Fibroblast of skin of abdomen (primary cell): ENCODE measurements around the gene OR1D2. TPM values are rescaled to one million over a fixed set of nuclear protein-coding genes. Genes with fewer than 3 reads are reported as not detected.
"Not testable (repeated sequence)": the region's sequence is repeated elsewhere in the genome, so short reads cannot be mapped to it uniquely, and the experiment has no call there.

Experiments used
- DNase-seq: peaks from one replicate; pipeline ENCODE4 v3.0.0-alpha.2; 2013
- polyA plus RNA-seq, 2 experiments: library from polyadenylated mRNA; unstranded; fragments of 120-200 nt; gene quantifications; one replicate each; pipeline ENCODE4 v1.2.1, GENCODE V29; 2013; ENCODE audit not compliant: insufficient read length in 2 of 2

OR1D2 gene, protein sequence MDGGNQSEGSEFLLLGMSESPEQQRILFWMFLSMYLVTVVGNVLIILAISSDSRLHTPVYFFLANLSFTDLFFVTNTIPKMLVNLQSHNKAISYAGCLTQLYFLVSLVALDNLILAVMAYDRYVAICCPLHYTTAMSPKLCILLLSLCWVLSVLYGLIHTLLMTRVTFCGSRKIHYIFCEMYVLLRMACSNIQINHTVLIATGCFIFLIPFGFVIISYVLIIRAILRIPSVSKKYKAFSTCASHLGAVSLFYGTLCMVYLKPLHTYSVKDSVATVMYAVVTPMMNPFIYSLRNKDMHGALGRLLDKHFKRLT
- not detected for polyA plus RNA-seq (2013, experiment 1 of 2; ENCODE audit: insufficient read length)
- polyA plus RNA-seq (2013, experiment 2 of 2; ENCODE audit: insufficient read length) = not detected

DNA sequence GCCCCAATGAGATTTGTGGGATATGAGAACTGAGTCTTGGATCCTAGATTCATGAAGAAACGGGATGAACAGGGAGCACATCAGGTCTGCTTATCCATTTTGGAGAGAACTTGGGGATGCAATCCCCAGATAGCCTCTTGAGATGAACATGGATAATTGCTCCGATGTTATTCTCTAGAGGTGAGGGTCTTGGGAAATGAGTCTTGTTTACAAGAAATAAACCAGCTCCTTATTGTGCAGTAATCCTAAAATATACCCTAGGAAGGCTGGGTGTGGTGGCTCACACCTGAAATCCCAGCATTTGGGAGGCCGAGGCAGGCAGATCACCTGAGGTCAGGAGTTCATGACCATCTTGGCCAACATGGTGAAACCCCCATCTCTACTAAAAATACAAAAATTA is at the start of gene OR1D2:
Gene OR1D2, minus strand, starts transcription at position 101 of the 400 bp plus-strand sequence. CDS start 11,426 bp downstream, outside the sequence.
- no peak for DNase-seq

DNA sequence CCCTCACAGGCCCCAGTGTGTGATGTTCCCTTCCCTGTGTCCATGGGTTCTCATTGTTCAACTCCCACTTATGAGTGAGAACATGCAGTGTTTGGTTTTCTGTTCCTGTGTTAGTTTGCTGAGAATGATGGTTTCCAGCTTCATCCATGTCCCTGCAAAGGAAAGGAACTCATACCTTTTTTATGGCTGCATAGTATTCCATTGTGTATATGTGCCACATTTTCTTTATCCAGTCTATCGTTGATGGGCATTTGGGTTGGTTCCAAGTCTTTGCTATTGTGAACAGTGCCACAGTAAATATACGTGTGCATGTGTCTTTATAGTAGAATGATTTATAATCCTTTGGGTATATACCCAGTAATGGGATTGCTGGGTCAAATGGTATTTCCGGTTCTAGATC is 33.3 kb upstream of the OR1D2 start:
- DNase-seq = not testable (repeated sequence)

DNA sequence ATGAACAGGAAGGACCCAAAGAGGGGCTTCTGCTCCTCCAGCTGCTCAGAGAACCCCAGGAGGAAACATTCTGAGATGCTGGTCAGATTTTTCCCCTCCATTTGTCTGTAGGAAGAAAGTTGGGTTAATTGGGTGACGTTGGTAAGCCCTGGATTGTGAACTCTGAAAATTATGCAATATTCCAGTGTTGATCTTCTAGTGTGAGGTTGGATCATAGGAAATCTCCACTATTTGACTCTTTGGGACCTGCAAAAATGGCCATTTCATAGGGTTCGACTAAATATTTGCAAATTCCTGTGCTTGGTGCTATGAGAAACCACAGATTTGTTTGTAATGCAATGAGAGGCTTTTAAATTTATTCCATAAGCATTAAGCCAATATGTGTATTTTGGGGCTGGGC is 23.2 kb upstream of the OR1D2 start, which contains the start of gene OR1G1:
Gene OR1G1, minus strand, starts transcription at position 101 of the 400 bp plus-strand sequence. Its CDS starts 0 bp downstream, at position 101.
- DNase-seq = no peak

DNA sequence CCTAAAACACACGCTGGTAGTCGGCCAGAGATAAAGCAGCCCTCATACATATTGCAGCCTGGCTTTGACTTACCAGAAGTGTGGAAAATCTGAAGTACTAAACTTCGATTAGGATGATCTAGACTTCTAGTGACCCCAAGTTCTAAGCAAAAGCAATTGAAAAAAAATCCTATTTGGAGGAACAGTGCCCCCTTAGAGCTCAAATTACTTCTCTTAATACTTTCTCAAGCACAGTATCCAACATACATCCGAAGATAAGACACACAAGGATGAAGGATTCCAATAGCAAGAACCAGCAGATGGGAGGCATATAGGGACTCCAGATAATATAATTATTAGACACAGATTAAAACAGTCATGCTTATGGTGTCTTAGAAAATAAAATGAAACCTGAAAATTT is 30.4 kb downstream of the OR1D2 start:
- not testable (repeated sequence) for DNase-seq

DNA sequence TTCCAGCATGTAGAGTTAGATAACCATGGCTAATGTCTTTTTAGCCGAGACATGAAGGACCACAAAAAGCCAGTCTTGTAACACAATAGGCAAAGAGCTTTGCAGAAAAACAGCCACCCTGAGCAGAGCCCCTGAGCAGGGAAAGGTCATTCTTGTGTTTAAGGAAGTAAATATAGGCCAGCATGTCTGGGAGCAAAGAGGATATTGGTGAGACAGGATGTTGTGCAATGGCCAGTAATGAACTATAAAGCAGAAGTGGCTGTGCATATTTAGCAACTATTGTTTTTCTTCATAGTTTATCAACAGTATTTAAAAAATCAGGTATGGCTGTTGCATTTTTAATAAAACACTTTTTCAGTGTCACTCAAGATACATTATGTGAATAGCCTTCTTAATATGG is 39.0 kb downstream of the OR1D2 start:
- not testable (repeated sequence) for DNase-seq

DNA sequence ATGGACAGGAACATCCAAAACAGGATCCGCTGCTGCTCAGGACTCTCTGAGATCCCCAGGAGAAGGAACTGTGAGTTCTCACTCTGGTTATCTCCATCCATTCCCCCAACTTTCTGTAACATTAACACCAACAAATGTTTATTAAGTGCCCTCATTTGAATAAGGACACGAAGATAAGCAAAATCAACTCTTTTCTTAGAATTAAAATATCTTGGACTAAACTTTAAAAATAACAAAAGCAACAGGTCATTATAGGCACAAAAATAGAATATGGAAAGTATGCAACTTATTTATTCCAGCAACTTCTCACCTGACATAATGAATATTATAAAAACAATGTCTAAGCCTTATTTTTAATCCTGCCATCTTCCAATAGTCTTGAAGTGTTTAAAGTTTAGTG is 40.7 kb downstream of the OR1D2 start, which contains the start of gene OR1D5:
Gene OR1D5, minus strand, starts transcription at position 101 of the 400 bp plus-strand sequence. Its CDS starts 0 bp downstream, at position 101.
- DNase-seq = not testable (repeated sequence)

DNA sequence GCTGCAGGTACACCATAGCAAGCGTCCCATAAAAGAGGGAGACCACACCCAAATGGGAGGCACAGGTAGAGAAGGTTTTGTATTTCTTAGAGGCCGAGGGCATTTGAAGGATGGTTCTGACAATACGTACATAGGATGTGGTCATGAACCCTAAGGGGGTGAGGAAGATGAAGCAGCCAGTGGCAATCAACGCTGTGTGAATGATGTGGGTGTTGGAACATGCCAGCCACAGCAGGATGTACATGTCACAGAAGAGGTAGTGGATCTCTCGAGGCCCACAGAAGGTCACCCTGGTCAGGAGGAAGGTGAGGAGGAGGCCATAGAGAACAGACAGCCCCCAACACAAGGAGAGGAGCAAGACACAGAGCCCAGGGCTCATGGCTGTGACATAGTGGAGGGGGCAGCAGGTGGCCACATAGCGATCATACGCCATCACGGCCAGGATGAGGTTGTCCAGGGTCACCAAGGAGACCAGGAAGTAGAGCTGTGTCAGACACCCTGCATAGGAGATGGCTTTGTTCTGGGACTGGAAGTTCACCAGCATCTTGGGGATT is 41.3 kb downstream of the OR1D2 start:
- DNase-seq = not testable (repeated sequence)

DNA sequence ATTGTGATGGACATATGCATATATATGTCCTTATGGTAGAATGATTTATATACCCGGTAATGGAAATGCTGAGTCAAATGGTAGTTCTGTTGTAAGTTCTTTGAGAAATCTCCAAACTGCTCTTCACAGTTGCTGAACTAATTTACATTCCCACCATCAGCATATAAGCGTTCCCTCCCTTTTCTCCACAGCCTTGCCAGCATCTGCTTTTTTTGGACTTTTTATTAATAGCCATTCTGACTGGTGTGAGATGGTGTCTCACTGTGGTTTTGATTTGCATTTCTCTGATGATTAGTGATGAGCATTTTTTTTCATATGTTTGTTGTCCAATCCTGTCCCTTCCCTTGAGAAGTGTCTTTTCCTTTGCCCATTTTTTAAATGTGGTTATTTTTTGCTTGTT is 49.4 kb downstream of the OR1D2 start:
- not testable (repeated sequence) for DNase-seq

DNA sequence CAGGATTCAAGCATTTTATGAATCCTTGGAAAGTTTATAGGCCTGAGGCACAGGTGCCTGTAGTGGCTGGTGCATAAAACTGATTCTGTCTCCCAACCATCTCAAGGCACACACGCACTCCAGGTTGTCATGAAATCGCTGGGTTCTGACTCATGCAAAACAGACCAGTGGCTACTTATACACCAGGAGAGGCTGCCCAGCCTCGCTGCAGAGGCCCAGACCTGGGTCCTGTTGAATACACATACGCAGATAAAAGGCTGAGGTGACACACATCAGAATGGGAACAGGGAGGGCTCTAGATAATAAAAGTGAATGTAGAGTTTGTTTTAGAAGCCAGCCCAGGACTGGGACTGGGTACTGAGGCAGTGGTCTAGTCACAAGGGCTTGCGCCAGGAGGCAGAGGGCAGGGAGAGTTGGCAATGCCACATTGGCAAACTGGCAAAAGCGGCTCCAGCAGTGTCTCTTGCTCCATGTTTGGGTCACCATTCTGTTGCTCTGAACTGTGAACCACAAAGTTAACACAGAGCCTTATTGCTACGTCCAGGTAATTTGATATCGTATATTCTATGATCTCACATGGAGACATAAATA is 54.4 kb downstream of the OR1D2 start:
- no peak for DNase-seq

DNA sequence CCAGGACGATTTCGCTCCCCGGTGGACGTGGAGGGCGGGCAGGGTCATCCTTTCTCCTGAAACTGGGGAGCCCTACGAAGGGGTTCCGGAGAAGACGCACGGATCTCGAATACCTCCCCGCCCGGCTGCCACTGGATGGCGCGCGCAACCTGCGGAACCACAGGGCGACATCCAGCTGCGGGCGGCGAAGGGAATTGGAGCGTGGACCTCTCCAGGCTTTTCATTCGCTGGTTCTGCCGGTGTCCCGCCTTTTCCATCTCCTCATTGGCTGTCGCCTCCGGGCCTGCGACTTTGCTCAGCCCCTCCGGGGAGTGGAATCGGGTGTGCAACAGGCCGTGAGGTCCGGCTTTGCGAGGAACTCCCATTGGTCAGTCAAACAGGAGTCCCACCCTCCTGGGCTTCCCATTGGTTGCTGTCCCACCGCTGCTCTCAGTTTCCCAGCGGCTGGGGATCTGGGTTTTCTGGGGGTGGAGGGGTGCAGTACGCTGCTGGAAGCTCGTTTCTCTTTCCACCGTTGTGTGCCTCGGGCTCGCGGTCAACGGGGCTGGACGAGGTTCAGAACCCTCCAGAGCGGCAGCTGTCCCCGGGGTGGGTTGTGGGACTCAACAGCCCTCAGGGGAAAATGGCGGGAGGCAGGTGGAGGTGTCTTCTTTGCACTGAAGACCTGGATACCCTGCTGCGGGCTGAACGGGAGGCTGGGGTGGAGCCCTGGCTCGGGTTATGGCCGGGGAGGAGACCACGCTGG is 55.3 kb downstream of the OR1D2 start:
- DNase-seq = peak; percentile 98

DNA sequence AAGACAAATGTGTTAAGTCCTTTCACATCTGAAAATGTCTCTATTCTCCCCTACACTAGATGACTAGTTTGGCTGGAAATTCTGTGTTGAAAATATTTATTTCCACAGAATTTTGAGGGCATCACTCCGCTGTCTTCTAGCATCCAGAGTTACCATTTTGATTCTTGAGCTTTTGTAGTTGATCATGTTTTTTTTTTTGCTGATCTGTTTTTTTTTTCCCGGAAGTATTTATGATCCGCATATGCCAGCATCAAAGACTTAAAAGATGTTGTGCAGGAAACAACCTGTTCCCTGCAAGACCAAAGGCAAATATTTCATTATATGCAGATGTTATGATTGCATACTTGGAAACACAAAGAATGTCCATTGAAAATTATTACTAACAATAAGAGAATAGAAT is 57.5 kb downstream of the OR1D2 start:
- DNase-seq = no peak

DNA sequence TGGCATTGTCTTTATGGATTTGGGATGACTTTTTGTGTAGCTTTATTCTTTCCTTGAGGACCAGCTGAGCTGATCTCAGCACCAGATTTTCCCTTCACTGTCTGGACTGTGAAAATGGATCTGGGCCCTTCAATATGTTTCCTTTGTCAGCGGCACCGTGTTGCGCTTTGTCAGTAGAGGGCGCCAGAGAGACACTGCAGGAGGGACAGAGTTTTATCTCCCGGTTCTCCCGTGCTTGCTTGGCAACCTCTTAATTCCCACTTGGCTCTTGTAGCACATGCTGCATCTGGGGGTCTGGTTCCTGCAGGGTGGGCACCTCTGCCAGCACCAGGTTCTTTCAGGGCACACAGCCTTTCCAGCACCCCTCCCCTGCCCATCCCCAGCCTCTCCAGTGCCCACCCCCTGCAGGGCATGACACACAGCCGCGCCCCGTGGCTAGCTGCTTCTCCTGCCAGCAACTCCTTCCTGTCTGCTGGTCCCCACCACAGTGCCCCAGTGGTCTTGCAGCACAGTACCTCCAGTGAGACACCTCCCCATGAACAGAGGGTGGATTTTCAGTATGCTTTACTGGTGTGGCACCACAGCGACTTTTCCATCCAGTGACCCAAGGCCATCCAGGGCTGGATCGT is 60.4 kb downstream of the OR1D2 start:
- DNase-seq = no peak

DNA sequence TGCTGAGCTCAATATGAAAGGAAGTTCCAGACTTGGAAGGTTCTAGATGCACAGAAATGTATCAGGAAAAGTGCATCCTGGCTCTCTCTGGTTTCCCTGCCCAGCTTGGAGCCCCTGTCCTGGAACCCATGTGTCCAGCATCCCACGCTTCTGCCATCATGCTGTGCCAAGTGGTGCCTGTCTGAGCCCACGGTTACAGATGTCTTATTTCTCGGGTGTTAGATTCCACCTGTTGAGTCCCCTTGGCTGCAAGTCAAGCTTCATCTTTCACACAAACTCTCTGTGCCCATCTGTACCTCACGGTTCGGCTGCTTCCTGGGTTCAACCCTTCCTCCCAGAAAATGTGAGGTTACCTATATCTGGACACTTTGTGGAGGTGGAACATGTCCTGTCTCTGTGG is 63.3 kb downstream of the OR1D2 start:
- DNase-seq = no peak

DNA sequence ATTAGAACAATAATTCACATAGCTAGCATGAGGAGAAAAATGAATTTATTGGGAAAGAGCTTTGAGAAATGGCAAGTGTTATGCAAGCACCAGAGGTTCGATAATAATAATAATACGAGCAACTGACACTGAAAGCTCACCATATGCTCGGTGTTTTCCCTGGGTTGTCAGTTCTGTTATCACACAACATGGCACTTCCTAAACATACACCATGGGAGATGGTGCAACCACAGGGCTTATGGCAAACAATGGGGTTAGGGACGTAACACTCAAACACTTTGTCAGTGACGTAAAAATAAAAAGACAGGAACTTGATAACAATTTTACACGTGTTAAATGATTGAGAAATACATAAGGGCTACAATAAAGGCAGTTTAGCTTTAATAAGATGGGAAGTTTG is 64.5 kb downstream of the OR1D2 start:
- no peak for DNase-seq

DNA sequence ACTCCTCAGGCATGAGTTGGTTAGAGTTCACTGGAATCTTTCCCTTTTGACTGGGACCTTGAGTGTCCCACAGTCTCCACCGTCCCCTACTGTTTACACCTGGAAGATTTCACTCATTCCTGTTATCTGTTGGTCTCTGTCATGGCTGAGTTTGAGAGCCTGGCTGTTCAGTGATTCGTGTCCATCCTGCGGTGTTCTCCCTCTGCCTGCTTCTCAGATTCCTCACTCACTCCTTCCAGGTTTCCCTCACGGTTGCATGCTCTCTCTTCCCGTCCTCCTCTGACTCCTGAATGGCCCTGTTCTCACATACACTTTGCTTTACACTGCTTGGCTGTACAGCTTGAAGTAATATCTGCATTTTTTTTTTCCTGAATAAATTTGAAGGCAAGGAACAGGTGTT is 65.3 kb downstream of the OR1D2 start:
- no peak for DNase-seq
